HCT116 (cell line): ENCODE results near the gene SIRT3. TPM values are rescaled to one million over a fixed set of nuclear protein-coding genes. Genes with fewer than 3 reads are reported as not detected.

Source experiments
- ATAC-seq: fragments of 200-7000 bp; cut with Tn5 transposase; 2 replicates; pipeline ENCODE4 v1.9.1; 2020; ENCODE audit warnings: mild to moderate bottlenecking, moderate library complexity
- BruUV-seq: library from RNA; stranded (reverse); fragments of 400-500 nt; replicated peaks from 2 replicates; lab custom pipeline; 2021; lab: Mats Ljungman, UMichigan
- CTCF ChIA-PET: fragments of 300-600 bp; sonication (Branson Sonifier 250); formaldehyde crosslinking; loops from one replicate; lab custom pipeline; 2021; ENCODE audit warnings: antibody characterized with exemption; lab: Charles Lee
- POLR2A ChIA-PET: fragments of 300-600, 350-600 bp; sonication (Branson Sonifier 250); formaldehyde crosslinking; loops from one replicate; lab custom pipeline; 2021; ENCODE audit warnings: antibody characterized with exemption; lab: Charles Lee
- RAD21 ChIA-PET, 2 experiments: fragments of 300-600 bp; sonication (Branson Sonifier 250); formaldehyde crosslinking; loops; one replicate each; lab custom pipeline; 2023; ENCODE audit warnings: low total read pairs in 2 of 2; ENCODE audit not compliant: uncharacterized antibody in 2 of 2, unreplicated experiment in 2 of 2, low non-redundant PET in 1 of 2; lab: Charles Lee
- DNase-seq: peaks from one replicate; pipeline ENCODE4 v3.0.0-alpha.2; 2010; ENCODE audit warnings: low read depth, low spot score
- H2AFZ ChIP-seq: fragments of 200-600 bp; shearing (Covaris generic), sonication (generic); 2 replicates; pipeline ENCODE4 v1.6.1; 2017; ENCODE audit warnings: low read depth, mixed run types, mixed read lengths, antibody characterized with exemption, low read length; ENCODE audit not compliant: poor library complexity, severe bottlenecking
- H3K27ac ChIP-seq: 2 replicates; pipeline ENCODE4 v1.5.1; 2012; ENCODE audit warnings: low read depth, low read length
- H3K27me3 ChIP-seq: fragments of 200-600 bp; sonication (generic); 2 replicates; pipeline ENCODE4 v1.6.1; 2016; ENCODE audit warnings: mixed run types, low read length, mixed read lengths; ENCODE audit not compliant: insufficient read depth
- H3K36me3 ChIP-seq, 2 experiments: fragments of 200-500 bp in 1 of 2; fragments of 200-600 bp in 1 of 2; sonication (Bioruptor generic) in 1 of 2; sonication (generic) in 1 of 2; 2 replicates each; pipeline versions ENCODE4 v1.5.1 to v1.6.1; 2014 to 2016; ENCODE audit warnings: low read length in 2 of 2, inconsistent platforms in 1 of 2, mixed read lengths in 1 of 2, mixed run types in 1 of 2; ENCODE audit not compliant: insufficient read depth in 2 of 2, control insufficient read depth in 1 of 2
- H3K4me1 ChIP-seq, 2 experiments: fragments of 200-600 bp in 1 of 2; sonication (generic) in 1 of 2; 2 replicates each; pipeline versions ENCODE4 v1.5.1 to v1.6.1; 2012 to 2017; ENCODE audit warnings: low read length in 2 of 2, inconsistent platforms in 1 of 2, mild to moderate bottlenecking in 1 of 2, mixed read lengths in 1 of 2, mixed run types in 1 of 2, moderate library complexity in 1 of 2; ENCODE audit not compliant: insufficient read depth in 2 of 2, control insufficient read depth in 1 of 2
- H3K4me2 ChIP-seq: fragments of 200-600 bp; sonication (generic); 2 replicates; pipeline ENCODE4 v1.6.1; 2017; ENCODE audit warnings: mixed run types, low read length, mixed read lengths
- H3K4me3 ChIP-seq, 2 experiments: fragments of 200-600 bp in 1 of 2; sonication (generic) in 1 of 2; replicated peaks in 1 of 2; 2 replicates each; pipeline ENCODE4 v1.5.1; 2011 to 2016; ENCODE audit warnings: low read length in 2 of 2, control low read depth in 1 of 2, low read depth in 1 of 2, mild to moderate bottlenecking in 1 of 2, mixed read lengths in 1 of 2, mixed run types in 1 of 2
- H3K79me2 ChIP-seq: fragments of 200-600 bp; sonication (generic); 2 replicates; pipeline ENCODE4 v1.6.1; 2017; ENCODE audit warnings: mild to moderate bottlenecking, mixed run types, low read length, moderate library complexity, mixed read lengths; ENCODE audit not compliant: insufficient read depth
- H3K9ac ChIP-seq: fragments of 200-600 bp; sonication (generic); 2 replicates; pipeline ENCODE4 v1.6.1; 2016; ENCODE audit warnings: low read length, mixed read lengths
- H3K9me2 ChIP-seq: fragments of 200-600 bp; sonication (generic), shearing (Covaris generic); 2 replicates; pipeline ENCODE4 v1.6.1; 2017; ENCODE audit warnings: mixed run types, mild to moderate bottlenecking, moderate library complexity; ENCODE audit not compliant: insufficient read depth
- H3K9me3 ChIP-seq, 2 experiments: fragments of 200-500 bp in 1 of 2; fragments of 200-600 bp in 1 of 2; sonication (Bioruptor generic) in 1 of 2; sonication (generic) in 1 of 2; 2 replicates each; pipeline ENCODE4 v1.6.1; 2014 to 2017; ENCODE audit warnings: low read length in 2 of 2, mixed read lengths in 2 of 2, inconsistent platforms in 1 of 2, low read depth in 1 of 2, mild to moderate bottlenecking in 1 of 2, mixed run types in 1 of 2, moderate library complexity in 1 of 2; ENCODE audit not compliant: control insufficient read depth in 1 of 2, insufficient read depth in 1 of 2
- H4K20me1 ChIP-seq: fragments of 200-600 bp; sonication (generic), shearing (Covaris generic); 2 replicates; pipeline ENCODE4 v1.6.1; 2017; ENCODE audit warnings: mixed run types, mild to moderate bottlenecking, moderate library complexity; ENCODE audit not compliant: insufficient read depth
- CEBPB ChIP-seq: IDR thresholded peaks from 2 replicates; pipeline ENCODE4 v1.6.1; 2012; ENCODE audit warnings: low read depth
- EZH2 ChIP-seq: fragments of 200-600 bp; sonication (generic); IDR thresholded peaks from 2 replicates; pipeline ENCODE4 v1.6.1; 2017; ENCODE audit warnings: antibody characterized with exemption, mixed run types
- EZH2phosphoT487 ChIP-seq: fragments of 200-600 bp; IDR thresholded peaks from 2 replicates; pipeline ENCODE4 v1.6.1; 2018; ENCODE audit warnings: antibody characterized with exemption, borderline replicate concordance
- JUND ChIP-seq: IDR thresholded peaks from 2 replicates; pipeline ENCODE4 v1.6.1; 2012
- POLR2AphosphoS5 ChIP-seq: IDR thresholded peaks from 2 replicates; pipeline ENCODE4 v1.6.1; 2011; ENCODE audit warnings: mild to moderate bottlenecking, low read depth, low read length, moderate library complexity
- SIN3A ChIP-seq: IDR thresholded peaks from 2 replicates; pipeline ENCODE4 v1.6.1; 2012; ENCODE audit warnings: low read depth
- SRF ChIP-seq: IDR thresholded peaks from 2 replicates; pipeline ENCODE4 v1.6.1; 2012; ENCODE audit warnings: low read depth
- TCF7L2 ChIP-seq: IDR thresholded peaks from 2 replicates; pipeline ENCODE4 v1.7.0; 2011; ENCODE audit warnings: borderline replicate concordance, inconsistent platforms; ENCODE audit not compliant: insufficient read depth, insufficient read length; ENCODE audit errors: extremely low read depth
- YY1 ChIP-seq: IDR thresholded peaks from 2 replicates; pipeline ENCODE4 v1.6.1; 2011; ENCODE audit warnings: low read length, low read depth, moderate library complexity, mild to moderate bottlenecking; ENCODE audit not compliant: insufficient replicate concordance; ENCODE audit errors: extremely low read depth
- intact Hi-C: fragments of 100-400 bp; cut with micrococcal nuclease; formaldehyde crosslinking; loops from 2 replicates; pipeline ENCODE4 v1.10.0; 2022
- total RNA-seq: library from RNA; stranded (reverse); gene quantifications from one replicate; pipeline ENCODE4 v1.2.1, GENCODE V29; 2021; ENCODE audit not compliant: unreplicated experiment
- TF ChIP-seq, protein P1 (sequence below), 3 experiments: fragments of 200-600 bp in 1 of 3; sonication (generic) in 1 of 3; IDR thresholded peaks in 2 of 3; conservative IDR thresholded peaks in 1 of 3; 2 replicates each; pipeline ENCODE4 v1.5.1; 2012 to 2017; ENCODE audit warnings: low read depth in 2 of 3, low read length in 2 of 3, antibody characterized with exemption in 1 of 3, borderline replicate concordance in 1 of 3, control low read depth in 1 of 3, mild to moderate bottlenecking in 1 of 3, mixed read lengths in 1 of 3, mixed run types in 1 of 3, moderate library complexity in 1 of 3; ENCODE audit not compliant: insufficient read depth in 1 of 3
- TF ChIP-seq, protein P2 (sequence below): IDR thresholded peaks from 2 replicates; pipeline ENCODE4 v1.6.1; 2012; ENCODE audit warnings: low read depth
- TF ChIP-seq, protein P3 (sequence below): IDR thresholded peaks from 2 replicates; pipeline ENCODE4 v1.6.1; 2012

The SIRT3 gene
- total RNA-seq, 1 experiment from 2014 or later, result 17.9 TPM

DNA sequence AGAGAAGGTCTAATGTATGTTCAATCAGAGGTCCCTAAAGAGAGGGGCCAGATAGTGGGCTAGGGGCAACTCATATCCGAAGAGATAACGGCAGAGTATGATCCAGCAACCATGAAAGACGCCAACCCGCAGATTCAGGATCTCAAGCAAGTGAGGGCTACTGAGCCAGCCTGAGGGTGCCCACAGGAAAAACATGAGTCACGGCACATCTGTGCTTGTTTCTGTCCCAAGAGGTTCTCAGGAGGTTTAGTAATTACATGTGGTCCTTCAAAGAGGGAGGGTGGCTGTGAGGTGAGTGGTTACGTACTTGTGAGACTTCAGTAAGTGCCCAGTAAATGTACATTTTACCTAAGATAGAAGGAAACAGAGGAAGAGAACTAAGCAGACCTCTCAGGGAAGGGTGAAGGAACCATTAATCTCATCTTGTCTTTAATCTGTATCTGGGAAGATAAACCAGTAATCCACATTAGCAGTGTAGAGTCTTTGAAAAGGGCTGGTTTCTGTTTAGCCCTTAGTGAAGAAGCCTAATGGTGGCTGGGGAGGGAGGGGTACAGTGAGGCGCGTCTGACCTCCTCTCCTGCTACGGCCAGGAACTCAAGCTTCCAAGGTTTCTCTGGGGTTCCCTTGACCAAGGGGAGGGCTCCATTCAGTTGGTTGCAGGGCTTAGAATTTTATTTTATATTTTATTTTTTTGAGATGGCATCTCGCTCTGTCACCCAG is 10.2 kb downstream of the SIRT3 start:
- no peak for TF ChIP-seq JUND
- TF ChIP-seq POLR2AphosphoS5, result no peak
- no peak for TF ChIP-seq TCF7L2
- TF ChIP-seq, all 23 proteins: peak for 0
- Histone ChIP-seq H3K27me3 (no peaks in the 10 kb centered on the region), H3K9ac (no peak overlapping the region), H3K79me2 (no peaks in the 10 kb centered on the region), H3K4me1 (no peaks in the 10 kb centered on the region), H2AFZ (no peak overlapping the region), H3K36me3 (no peaks in the 10 kb centered on the region), H3K9me2 (no peaks in the 10 kb centered on the region), H3K4me2 (no peak overlapping the region), H3K27ac (no peak overlapping the region), H4K20me1 (no peaks in the 10 kb centered on the region), H3K9me3 (no peaks in the 10 kb centered on the region), H3K4me3 (no peak overlapping the region)
- ATAC-seq (no peak), DNase-seq (no peak)
- intact Hi-C loops, result no loop called here
- CTCF ChIA-PET, result no interaction called here
- POLR2A ChIA-PET, result no interaction called here
- no TSS peak for BruUV-seq
- RAD21 ChIA-PET, result no interaction called here

DNA sequence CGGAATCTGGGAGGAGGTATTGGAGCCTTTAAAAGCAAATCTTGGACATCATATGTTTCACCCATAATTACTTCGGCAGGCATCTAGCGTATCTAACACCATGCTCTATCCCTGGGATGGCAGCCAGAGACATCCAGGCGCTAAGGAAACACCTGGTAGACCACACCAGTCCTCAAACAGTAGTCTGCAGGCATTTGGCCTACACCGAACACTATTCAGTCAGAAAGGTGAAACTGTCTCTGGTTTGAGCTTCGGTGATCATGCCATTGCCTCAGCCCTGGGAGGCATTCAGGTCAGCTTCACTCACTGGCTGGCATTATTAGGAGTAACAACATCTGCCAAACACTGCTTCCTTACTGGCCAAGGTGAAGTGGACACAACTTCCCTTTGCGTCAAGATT is 11.7 kb downstream of the SIRT3 start:
- TF ChIP-seq, protein P1, sequence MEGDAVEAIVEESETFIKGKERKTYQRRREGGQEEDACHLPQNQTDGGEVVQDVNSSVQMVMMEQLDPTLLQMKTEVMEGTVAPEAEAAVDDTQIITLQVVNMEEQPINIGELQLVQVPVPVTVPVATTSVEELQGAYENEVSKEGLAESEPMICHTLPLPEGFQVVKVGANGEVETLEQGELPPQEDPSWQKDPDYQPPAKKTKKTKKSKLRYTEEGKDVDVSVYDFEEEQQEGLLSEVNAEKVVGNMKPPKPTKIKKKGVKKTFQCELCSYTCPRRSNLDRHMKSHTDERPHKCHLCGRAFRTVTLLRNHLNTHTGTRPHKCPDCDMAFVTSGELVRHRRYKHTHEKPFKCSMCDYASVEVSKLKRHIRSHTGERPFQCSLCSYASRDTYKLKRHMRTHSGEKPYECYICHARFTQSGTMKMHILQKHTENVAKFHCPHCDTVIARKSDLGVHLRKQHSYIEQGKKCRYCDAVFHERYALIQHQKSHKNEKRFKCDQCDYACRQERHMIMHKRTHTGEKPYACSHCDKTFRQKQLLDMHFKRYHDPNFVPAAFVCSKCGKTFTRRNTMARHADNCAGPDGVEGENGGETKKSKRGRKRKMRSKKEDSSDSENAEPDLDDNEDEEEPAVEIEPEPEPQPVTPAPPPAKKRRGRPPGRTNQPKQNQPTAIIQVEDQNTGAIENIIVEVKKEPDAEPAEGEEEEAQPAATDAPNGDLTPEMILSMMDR (IDR thresholded peaks at IDR 0.05 in 2 of 3, conservative IDR thresholded peaks at IDR 0.05 in 1 of 3; ENCODE audit: borderline replicate concordance in 1 of 3, insufficient read depth in 1 of 3, low read depth in 2 of 3, low read length in 2 of 3), result no peak
- TF ChIP-seq, protein P2, sequence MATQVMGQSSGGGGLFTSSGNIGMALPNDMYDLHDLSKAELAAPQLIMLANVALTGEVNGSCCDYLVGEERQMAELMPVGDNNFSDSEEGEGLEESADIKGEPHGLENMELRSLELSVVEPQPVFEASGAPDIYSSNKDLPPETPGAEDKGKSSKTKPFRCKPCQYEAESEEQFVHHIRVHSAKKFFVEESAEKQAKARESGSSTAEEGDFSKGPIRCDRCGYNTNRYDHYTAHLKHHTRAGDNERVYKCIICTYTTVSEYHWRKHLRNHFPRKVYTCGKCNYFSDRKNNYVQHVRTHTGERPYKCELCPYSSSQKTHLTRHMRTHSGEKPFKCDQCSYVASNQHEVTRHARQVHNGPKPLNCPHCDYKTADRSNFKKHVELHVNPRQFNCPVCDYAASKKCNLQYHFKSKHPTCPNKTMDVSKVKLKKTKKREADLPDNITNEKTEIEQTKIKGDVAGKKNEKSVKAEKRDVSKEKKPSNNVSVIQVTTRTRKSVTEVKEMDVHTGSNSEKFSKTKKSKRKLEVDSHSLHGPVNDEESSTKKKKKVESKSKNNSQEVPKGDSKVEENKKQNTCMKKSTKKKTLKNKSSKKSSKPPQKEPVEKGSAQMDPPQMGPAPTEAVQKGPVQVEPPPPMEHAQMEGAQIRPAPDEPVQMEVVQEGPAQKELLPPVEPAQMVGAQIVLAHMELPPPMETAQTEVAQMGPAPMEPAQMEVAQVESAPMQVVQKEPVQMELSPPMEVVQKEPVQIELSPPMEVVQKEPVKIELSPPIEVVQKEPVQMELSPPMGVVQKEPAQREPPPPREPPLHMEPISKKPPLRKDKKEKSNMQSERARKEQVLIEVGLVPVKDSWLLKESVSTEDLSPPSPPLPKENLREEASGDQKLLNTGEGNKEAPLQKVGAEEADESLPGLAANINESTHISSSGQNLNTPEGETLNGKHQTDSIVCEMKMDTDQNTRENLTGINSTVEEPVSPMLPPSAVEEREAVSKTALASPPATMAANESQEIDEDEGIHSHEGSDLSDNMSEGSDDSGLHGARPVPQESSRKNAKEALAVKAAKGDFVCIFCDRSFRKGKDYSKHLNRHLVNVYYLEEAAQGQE, result no peak
- TF ChIP-seq SIN3A (no peak), YY1 (no peak), EZH2phosphoT487 (no peak), EZH2 (no peak), SRF (no peak), POLR2AphosphoS5 (no peak), CEBPB (no peak)
- TF ChIP-seq, protein P3, sequence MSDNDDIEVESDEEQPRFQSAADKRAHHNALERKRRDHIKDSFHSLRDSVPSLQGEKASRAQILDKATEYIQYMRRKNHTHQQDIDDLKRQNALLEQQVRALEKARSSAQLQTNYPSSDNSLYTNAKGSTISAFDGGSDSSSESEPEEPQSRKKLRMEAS, result no peak
- DNase-seq, result no peak
- H3K4me1 ChIP-seq, result no peaks in the 10 kb centered on the region
- no peaks in the 10 kb centered on the region for H3K9me2 ChIP-seq
- no peaks in the 10 kb centered on the region for H3K9me3 ChIP-seq
- intact Hi-C loops, result no loop called here
- H3K4me3 ChIP-seq, result no peak overlapping the region
- H3K27me3 ChIP-seq, result no peaks in the 10 kb centered on the region
- no peak overlapping the region for H3K9ac ChIP-seq
- RAD21 ChIA-PET, result no interaction called here
- no peak overlapping the region for H3K27ac ChIP-seq
- H3K36me3 ChIP-seq, result no peaks in the 10 kb centered on the region
- CTCF ChIA-PET, result no interaction called here
- H3K4me2 ChIP-seq, result no peak overlapping the region
- H3K79me2 ChIP-seq, result no peaks in the 10 kb centered on the region
- POLR2A ChIA-PET, result no interaction called here
- BruUV-seq, result no TSS peak
- H2AFZ ChIP-seq, result no peak overlapping the region
- no peak for ATAC-seq
- H4K20me1 ChIP-seq, result no peaks in the 10 kb centered on the region
